ENCODE data around the gene SLC39A1.
A peak's percentile ranks its signal among the peaks of the same experiment; 100 is the strongest.

SLC39A1 gene

DNA sequence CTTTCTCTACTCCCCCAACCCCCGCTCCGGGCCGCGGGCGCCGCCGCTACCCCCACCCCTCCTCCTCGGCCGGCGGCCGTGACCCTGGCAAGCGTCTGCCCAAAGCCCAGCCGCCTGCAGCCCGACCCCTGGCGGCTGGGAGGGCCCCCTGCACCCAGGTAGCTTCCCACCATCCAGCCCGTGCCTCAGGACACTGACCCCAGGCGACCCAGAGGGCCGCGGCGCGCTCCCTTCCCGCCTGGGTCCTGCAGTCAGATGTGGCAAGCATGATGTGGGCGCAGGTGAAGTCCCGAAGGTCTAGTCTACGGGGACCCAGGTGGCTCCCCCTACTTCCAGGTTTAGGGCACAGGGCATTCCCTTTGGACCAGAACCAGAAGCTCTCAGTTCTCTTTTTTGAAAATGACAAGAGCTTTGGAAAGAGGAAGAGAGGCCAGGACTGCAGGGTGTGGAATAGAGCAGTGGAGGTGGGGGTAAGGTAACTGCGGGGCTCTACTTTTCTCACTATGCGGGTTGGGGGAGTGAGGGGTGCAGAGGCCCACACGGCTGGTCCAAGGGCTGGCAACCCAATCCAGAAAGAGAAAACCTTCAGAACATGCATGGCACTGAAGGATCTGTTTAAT lies 16.6 kb downstream of the SLC39A1 start, which contains the start of gene DENND4B:
DENND4B (minus strand) TSS at position 97 of the 620 bp plus-strand sequence. CDS start 2,344 bp downstream, outside the sequence.
- peak; percentile 69 for DNase-seq

DNA sequence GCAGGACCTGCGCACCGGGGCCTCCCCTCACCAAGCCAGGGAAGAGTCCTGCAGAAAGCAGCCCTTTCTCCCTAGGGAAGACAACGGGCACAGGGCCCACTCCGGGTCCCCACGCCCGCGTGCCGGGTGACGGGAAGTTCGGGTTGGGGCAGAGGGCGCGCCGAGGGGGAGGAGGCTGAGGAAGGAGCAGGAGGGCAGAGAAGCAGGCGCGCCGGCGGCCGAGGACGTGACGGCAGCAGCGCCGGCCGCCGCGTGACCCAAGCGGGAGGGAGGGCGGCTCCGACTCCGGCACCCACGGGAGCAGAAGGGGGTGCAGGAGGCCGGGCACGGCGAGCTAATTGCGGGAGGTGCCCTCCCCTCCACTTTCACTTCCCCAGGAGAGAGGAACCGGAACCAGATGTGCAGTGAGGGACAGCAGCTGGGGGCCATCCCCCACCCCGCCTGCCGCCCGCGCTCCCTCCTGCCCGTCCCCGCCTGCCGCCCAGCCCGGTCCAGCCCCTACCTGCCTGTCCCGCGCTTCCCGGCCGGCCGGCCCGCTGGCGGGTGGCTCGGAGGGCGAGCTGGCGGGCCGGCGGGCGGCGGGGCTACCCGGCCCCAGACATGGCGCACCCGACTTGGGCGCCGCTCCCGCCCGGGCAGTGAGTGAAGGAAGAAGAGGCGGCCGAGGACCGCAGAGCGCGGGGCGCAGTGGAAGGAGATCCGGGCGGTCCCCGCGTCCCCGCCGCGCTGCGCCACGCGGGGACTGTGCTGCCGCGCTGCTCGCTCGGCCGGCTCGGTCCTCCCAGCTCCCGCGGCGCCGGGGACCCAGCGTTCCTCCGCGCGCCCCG lies 17.3 kb downstream of the SLC39A1 start:
- peak; percentile 47 for DNase-seq

- DNase-seq, result no peak
Measured at GRCh38 chr1:153945131-153945794, 18.1 kb downstream of the SLC39A1 start.

DNA sequence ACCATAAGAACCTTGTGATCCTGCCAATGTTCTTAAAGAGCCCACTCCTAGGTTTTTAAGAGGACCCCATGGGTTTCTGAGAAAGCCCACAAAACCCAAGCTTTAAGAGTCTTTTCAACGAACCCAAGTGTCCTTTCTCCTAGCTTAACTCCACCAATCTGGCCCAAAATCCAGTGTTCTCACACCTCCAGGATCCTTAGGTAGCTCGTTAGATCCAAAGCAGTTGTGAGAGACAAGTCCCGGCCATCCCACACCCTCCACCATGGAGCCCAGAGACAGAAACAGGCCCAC lies 18.6 kb downstream of the SLC39A1 start:
- no peak for DNase-seq

DNA sequence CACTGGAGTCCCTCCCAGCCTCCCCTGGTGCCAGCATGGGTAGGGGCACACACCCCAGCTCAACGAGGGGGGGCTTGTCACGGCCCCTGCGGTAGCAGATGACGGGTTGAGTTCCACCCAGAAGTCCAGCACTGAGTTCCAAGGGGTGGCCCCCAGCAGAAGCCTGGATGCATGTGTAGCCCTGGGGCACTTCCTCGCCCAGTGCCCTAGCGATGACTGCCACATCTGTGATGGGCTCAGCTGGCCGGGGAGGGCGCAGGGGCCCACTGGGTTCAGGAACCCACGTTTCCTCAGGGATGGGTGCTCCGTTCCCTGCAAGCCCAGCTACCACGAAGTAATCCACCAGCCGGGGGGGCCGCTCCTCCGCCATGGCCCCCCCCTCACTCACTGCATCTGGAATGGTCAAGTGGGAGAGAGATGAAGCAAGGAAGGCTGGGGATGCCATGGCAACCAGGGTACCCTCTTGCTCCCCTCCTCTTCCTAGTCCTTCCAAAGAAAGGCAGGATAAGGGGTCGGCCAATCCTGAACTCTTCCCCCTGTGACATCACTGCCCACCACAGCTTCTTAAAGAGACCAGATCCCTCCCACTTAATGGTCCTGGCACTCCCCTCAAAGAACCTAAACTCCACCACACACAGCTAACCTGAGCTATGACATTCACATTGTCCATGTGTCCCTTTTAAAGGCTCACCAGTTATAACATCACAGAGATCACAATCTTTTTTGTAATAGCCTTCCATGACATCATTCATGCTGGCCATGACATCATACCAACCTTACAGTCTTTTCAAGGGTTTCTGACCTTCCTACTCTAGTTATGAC lies 19.1 kb downstream of the SLC39A1 start:
- DNase-seq, result no peak

DNA sequence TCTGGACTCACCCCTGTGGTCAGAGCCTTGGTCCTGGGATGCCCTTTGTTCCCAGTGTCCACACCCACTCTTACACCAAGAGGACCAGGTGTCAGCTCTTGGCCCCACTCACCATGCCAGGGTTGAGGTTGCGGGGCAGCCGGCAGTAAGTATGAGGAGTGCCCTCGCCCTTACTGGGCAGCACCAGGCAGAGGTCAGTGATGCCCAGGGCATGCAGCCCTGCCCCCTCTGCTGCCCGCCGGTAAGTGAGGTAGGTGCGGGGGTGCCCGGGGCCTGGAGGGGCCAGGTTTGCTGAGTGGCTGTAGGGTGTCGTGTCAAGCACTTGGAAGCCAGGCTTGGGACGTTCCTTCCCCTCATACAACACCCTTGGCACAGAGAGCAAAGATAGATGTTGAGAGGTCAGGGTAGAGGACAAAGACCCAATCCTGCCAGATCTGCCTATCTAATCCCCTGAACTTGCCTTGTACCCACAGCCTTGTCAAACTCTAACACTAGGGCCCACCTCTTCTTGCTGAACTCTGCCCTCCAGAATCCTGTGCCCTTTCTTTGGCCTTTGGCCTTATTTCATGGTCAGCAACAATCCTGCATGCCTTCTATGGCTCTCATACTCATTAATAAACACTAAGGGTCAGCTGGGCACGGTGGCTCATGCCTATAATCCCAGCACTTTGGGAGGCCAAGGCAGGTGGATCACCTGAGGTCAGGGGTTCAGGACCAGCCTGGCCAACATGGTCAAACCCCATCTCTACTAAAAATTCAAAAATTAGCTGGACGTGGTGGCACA lies 20.4 kb downstream of the SLC39A1 start:
- no peak for DNase-seq

DNA sequence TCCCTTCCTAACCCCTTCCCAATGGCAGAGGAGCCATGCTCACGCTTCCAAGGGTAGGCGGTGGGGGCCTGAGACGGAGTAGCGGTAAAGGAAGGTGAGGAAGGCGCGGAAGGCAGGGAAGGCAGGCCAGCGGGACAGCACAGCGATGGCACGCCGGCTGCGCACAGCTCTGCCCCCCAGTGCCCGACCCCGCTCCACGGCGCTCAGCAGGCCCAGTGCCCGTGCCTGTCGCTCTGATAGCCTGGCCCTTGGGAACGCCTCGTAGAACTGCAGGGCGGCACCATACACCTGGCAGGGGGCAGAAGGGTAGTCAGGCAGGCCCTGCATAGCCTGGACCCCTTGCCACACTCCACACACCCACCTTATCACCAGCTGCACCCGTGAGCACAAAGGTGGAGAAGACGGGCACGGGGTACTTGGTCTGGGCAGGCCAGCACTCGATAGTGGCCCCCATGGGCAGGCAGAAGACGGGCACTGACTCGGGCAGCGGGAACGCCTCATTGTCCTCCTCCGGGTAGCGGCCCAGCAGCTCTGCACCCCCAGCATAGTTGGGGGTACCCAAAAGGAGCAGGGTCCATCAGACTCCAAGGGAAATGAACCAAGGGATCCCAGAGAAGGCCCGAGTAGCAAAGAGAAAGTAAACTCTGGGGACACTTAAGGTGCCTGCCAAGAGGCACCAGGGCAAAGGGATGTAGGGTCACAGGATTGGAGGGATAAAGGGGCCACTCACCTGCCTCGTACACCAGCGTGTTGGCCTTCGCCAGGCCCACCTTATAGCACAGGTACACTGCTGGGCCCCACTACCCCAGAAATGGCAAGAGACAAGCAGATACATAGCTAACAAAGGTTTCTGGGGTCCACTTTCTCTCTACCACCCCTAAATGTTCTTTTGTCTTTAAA lies 21.3 kb downstream of the SLC39A1 start:
- DNase-seq, result no peak

GRCh38 chr1:153940756-153941155 lies 22.6 kb downstream of the SLC39A1 start:
- no peak for DNase-seq

- DNase-seq, result no peak
Measured at GRCh38 chr1:153939476-153939875, 23.9 kb downstream of the SLC39A1 start.

DNA sequence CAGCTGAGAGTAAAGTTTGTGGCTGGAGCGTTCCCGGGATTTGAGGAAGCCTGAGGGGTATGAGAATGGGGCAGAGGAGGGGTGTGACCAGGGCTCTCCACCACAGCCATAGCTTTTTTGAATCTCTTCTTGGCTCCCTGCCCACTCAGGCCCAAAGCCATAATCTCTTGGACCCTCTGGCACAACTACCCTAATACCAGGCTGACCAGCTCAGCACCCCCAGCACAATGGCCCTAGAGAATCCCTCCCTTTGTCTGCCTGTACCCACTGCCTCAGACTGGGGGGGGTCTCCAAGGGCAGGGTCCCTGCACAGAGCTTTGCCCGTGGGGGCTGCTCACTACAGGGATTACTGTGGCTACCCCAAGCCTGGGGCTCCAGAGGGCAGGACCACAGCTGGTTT lies 24.3 kb downstream of the SLC39A1 start:
- DNase-seq, result no peak

- no peak for DNase-seq
Measured at GRCh38 chr1:153937331-153937730, 26.0 kb downstream of the SLC39A1 start.

- no peak for DNase-seq
Measured at GRCh38 chr1:153936011-153936802, 27.1 kb downstream of the SLC39A1 start.

- DNase-seq, result no peak
Measured at GRCh38 chr1:153934746-153935145, 28.6 kb downstream of the SLC39A1 start.

DNA sequence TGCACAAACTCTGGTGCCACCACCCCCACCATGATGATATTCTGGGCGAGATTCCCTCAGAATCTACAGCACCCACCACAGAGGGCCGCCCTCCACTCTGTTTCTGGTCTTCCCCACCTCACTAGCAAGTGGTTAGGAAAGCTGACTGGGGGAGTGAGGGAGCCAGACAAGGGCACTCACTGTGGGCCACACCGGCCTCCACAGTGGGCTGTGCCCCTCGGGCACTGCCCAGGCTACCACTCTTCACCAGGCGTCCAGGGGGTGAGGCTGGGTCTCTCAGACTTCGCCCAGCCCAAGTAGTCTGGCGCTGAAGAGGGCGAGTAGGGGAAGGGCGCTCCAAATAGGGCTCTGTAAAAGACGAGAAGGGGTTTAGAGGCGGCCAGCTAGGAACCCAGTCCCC lies 29.4 kb downstream of the SLC39A1 start:
- DNase-seq, result no peak

- no peak for DNase-seq
Measured at GRCh38 chr1:153933430-153933829, 29.9 kb downstream of the SLC39A1 start.

DNA sequence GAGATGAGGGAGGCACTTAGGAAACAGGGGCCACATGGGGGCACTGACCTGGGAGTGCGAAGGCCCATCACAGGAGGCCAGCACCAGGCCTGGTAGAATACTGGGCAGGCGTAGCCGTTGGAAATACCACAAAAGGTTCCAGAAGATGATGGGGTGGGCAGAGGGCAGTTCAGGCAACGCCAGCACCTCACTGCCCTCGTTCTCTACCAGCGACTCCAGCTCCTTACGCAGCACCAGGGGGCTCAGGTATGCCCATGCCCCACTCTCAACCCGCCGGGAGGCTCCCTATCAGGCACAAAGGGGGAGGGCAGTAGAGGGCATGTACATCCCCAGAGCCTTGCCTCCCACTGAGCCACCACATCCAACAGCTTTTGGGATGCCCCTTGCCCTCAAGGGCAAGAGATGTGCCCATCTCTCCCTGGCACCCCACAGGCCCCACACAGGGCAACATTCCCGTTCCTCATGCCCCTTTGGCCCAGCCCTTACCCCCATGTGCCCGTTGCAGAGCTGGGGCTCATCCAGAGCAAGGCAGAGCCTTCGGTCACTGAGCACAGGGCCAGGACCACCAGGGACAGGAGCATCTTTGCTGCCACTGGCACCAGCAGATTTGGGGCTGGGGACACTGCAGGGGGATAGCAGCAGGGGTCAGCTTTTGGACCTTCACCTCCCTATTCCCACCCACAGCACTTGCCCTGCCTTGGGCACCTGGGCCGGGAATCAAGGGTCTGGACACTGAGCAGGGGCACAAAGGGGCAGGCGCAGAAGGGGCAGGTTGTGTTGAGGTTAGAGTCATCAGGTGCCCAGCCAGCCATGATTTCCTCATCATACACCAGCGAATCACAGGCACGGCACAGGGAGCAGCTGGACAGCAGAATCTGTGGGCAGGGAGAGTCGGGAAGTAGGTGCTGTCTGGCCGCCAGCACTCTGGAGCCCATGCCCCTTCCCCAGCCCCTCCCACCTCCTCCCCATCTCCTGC lies 30.9 kb downstream of the SLC39A1 start:
- no peak for DNase-seq

- no peak for DNase-seq
Measured at GRCh38 chr1:153929981-153930948, 33.1 kb downstream of the SLC39A1 start.

DNA sequence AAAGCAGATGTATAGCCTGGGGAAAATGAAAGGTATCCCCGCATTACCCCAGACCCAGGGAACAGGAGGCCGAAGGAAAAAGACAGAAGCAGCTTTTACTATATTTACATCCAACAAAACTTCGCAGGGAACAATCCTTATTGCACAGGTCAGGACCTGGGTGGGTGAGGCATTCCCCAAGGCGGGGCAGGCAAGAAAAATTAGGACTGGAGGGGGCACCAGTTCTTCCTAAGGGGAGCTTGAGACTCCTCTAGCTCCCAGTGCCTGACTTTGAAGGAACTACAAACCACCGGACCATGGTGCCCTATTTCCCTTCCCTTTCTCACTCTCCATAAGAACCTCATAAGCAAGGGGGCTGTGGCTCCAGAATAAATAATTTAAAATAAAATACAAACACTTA lies 33.9 kb downstream of the SLC39A1 start:
- no peak for DNase-seq
